SK-N-SH (cell line): ENCODE measurements around the gene SLX1A. TPM values are rescaled to one million over a fixed set of nuclear protein-coding genes. Genes with fewer than 3 reads are reported as not detected.
"Not testable (repeated sequence)": the region's sequence is repeated elsewhere in the genome, so short reads cannot be mapped to it uniquely, and the experiment has no call there.

Experiments used
- CTCF ChIA-PET: fragments of 300-600, 350-600 bp; formaldehyde crosslinking; extraction: SDS; loops from one replicate; lab custom pipeline; 2021; lab: Yijun Ruan, JAX
- POLR2A ChIA-PET: fragments of 350-600 bp; sonication (Branson Sonifier 250); formaldehyde crosslinking; extraction: SDS; loops from one replicate; lab custom pipeline; 2020; ENCODE audit warnings: antibody characterized with exemption, inconsistent platforms; lab: Yijun Ruan, JAX
- DNase-seq: peaks from one replicate; pipeline ENCODE4 v3.0.0; 2012
- H2AFZ ChIP-seq: fragments of 200-600 bp; sonication (generic); 2 replicates; pipeline ENCODE4 v1.8.1; 2016; ENCODE audit warnings: antibody characterized with exemption, mild to moderate bottlenecking, low read depth
- H3F3A ChIP-seq: fragments of 200-600 bp; sonication (generic); replicated peaks from 2 replicates; pipeline ENCODE3; 2016; ENCODE audit warnings: antibody characterized with exemption, mild to moderate bottlenecking; ENCODE audit not compliant: insufficient read depth
- H3K27ac ChIP-seq, 2 experiments: fragments of 200-500 bp in 1 of 2; fragments of 200-600 bp in 1 of 2; sonication (Bioruptor generic) in 1 of 2; sonication (generic), shearing (Covaris generic) in 1 of 2; 2 replicates each; pipeline versions ENCODE4 v1.5.1 to v1.6.1; 2014 to 2016; ENCODE audit warnings: low read depth in 2 of 2, inconsistent platforms in 1 of 2, low read length in 1 of 2, mild to moderate bottlenecking in 1 of 2, mixed read lengths in 1 of 2
- H3K27me3 ChIP-seq: fragments of 200-600 bp; sonication (generic), shearing (Covaris generic); 2 replicates; pipeline ENCODE4 v1.6.1; 2016; ENCODE audit warnings: mixed run types; ENCODE audit not compliant: insufficient read depth
- H3K36me3 ChIP-seq, 2 experiments: fragments of 200-500 bp in 1 of 2; fragments of 200-600 bp in 1 of 2; sonication (Bioruptor generic) in 1 of 2; sonication (generic) in 1 of 2; replicated peaks in 1 of 2; 2 replicates each; pipeline versions ENCODE3 to v1.5.1; 2014 to 2016; ENCODE audit warnings: low read length in 1 of 2, mild to moderate bottlenecking in 1 of 2; ENCODE audit not compliant: insufficient read depth in 2 of 2, control insufficient read depth in 1 of 2
- H3K4me1 ChIP-seq, 2 experiments: fragments of 200-500 bp in 1 of 2; fragments of 200-600 bp in 1 of 2; sonication (Bioruptor generic) in 1 of 2; sonication (generic), shearing (Covaris generic) in 1 of 2; 2 replicates each; pipeline versions ENCODE4 v1.5.1 to v1.6.1; 2014 to 2016; ENCODE audit warnings: low read depth in 1 of 2, low read length in 1 of 2, mixed run types in 1 of 2; ENCODE audit not compliant: insufficient read depth in 2 of 2, control insufficient read depth in 1 of 2
- H3K4me2 ChIP-seq: fragments of 200-600 bp; sonication (generic), shearing (Covaris generic); 2 replicates; pipeline ENCODE4 v1.6.1; 2017; ENCODE audit warnings: mixed run types
- H3K4me3 ChIP-seq, 2 experiments: fragments of 200-500 bp in 1 of 2; fragments of 200-600 bp in 1 of 2; sonication (Bioruptor generic) in 1 of 2; sonication (generic), shearing (Covaris generic) in 1 of 2; 2 replicates each; pipeline versions ENCODE4 v1.5.1 to v1.8.1; 2014 to 2016; ENCODE audit warnings: low read depth in 2 of 2, inconsistent platforms in 1 of 2, low read length in 1 of 2, mild to moderate bottlenecking in 1 of 2, mixed read lengths in 1 of 2, moderate library complexity in 1 of 2
- H3K79me2 ChIP-seq: fragments of 200-600 bp; sonication (generic); 2 replicates; pipeline ENCODE4 v1.8.1; 2017; ENCODE audit warnings: mild to moderate bottlenecking; ENCODE audit not compliant: insufficient read depth
- H3K9ac ChIP-seq: fragments of 200-600 bp; sonication (generic); 2 replicates; pipeline ENCODE4 v1.6.1; 2017; ENCODE audit warnings: mixed run types
- H3K9me2 ChIP-seq: fragments of 200-600 bp; sonication (generic); 2 replicates; pipeline ENCODE4 v1.6.1; 2017; ENCODE audit warnings: mixed run types
- H3K9me3 ChIP-seq: fragments of 200-600 bp; sonication (generic); 2 replicates; pipeline ENCODE4 v1.6.1; 2017; ENCODE audit warnings: mixed run types, mild to moderate bottlenecking, moderate library complexity
- H4K20me1 ChIP-seq: fragments of 200-600 bp; sonication (generic); 2 replicates; pipeline ENCODE4 v1.6.1; 2017; ENCODE audit warnings: mild to moderate bottlenecking, mixed run types; ENCODE audit not compliant: insufficient read depth
- WGBS: methylation state at CpG from one replicate; pipeline ENCODE4 v1.1.6; 2017; ENCODE audit warnings: low lambda C conversion rate; 5-methylcytosine and 5-hydroxymethylcytosine counted together
- polyA plus RNA-seq, 3 experiments: library from polyadenylated mRNA; depleted of rRNA; stranded (reverse); fragments of >200 nt; gene quantifications; 2 replicates each; pipeline ENCODE4 v1.2.3, GENCODE V29; 2012

Gene SLX1A
- polyA plus RNA-seq, 1 of the 3 experiments (the other 2 are of a cell fraction), result 68.8 TPM

- H3K9ac ChIP-seq, H3K27ac ChIP-seq, H3K4me3 ChIP-seq, H3K4me2 ChIP-seq, H3F3A ChIP-seq, CTCF ChIA-PET, H3K36me3 ChIP-seq, H3K9me3 ChIP-seq, H4K20me1 ChIP-seq, H2AFZ ChIP-seq, DNase-seq, H3K27me3 ChIP-seq, H3K9me2 ChIP-seq, H3K79me2 ChIP-seq, H3K4me1 ChIP-seq, POLR2A ChIA-PET: not testable (repeated sequence)
- WGBS, result no CpG with 5 or more reads among the region's 3 CpGs
Measured at GRCh38 chr16:30199049-30199448, 5.4 kb downstream of the SLX1A start, which contains the start of gene SULT1A3. Gene SULT1A3 (plus strand): TSS chr16:30199255. CDS start chr16:30200729, 1,474 bp downstream.

- H3K4me3 ChIP-seq, H3F3A ChIP-seq, H3K36me3 ChIP-seq, H3K79me2 ChIP-seq, H4K20me1 ChIP-seq, H3K27ac ChIP-seq, DNase-seq, H3K9ac ChIP-seq, H3K9me3 ChIP-seq, H3K27me3 ChIP-seq, H3K4me2 ChIP-seq, H3K4me1 ChIP-seq, CTCF ChIA-PET, H3K9me2 ChIP-seq, H2AFZ ChIP-seq, POLR2A ChIA-PET: not testable (repeated sequence)
- no CpG with 5 or more reads among the region's 15 CpGs for WGBS
Measured at GRCh38 chr16:30199608-30200343, 6.1 kb downstream of the SLX1A start.

DNA sequence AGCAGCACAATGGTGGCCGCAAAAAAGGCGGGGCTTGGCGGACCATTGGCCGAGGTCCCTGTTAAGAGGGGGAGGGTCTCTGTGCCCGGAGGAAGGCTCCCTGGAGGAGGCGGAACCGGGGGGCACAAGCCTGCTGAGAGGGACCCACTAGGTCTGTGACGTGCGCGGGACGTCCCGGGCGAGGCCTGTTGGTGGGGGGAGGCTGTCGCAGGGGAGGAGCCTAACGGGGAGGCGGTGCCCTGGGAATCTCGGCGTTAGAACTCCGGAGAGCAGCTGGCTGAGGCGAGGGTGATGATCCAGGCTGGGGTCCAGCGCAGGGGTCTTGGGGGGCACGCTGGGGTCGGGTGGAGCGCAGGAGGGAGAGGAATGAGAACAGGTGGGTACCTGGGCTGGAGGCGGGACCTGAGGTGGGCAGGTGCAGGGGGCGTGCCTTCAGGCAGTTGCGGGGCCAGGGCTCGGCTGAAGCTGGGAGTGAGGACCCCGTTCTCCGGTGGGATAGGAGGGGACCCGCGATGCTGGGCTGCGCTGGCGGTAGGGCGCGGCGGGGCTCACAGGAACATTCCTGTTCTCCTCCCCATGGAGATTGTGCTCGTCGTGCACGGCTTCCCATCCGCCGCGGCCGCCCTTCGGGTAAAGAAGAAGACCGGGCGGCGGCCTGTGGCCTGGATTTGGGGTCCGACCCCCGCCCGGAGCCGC lies 12.0 kb downstream of the SLX1A start:
- CTCF ChIA-PET, H3K9me3 ChIP-seq, H3K79me2 ChIP-seq, POLR2A ChIA-PET, DNase-seq, H4K20me1 ChIP-seq, H3K27ac ChIP-seq, H3K9me2 ChIP-seq, H3F3A ChIP-seq, H3K27me3 ChIP-seq, H3K4me1 ChIP-seq, H2AFZ ChIP-seq, H3K36me3 ChIP-seq, H3K9ac ChIP-seq: not testable (repeated sequence)
- Histone ChIP-seq H3K4me2 (peak overlapping the region; percentile 73), H3K4me3 (peak overlapping the region in 1 of 2 experiments; percentile 50; a peak in 2 of 4 replicates)
- 0% methylated on average over 6 of the region's 52 CpGs for WGBS

- H3K4me1 ChIP-seq, H3K9me2 ChIP-seq, H3K79me2 ChIP-seq, H3K27ac ChIP-seq, H3K36me3 ChIP-seq, CTCF ChIA-PET, H3K4me2 ChIP-seq, H3K27me3 ChIP-seq, H3K9me3 ChIP-seq, H2AFZ ChIP-seq, H3K9ac ChIP-seq, DNase-seq, H4K20me1 ChIP-seq, H3F3A ChIP-seq, POLR2A ChIA-PET: not testable (repeated sequence)
- H3K4me3 ChIP-seq, result peak overlapping the region in 1 of 2 experiments; percentile 50; a peak in 1 of 4 replicates
- no CpG with 5 or more reads among the region's 33 CpGs for WGBS
Measured at GRCh38 chr16:30206252-30206651, 12.6 kb downstream of the SLX1A start.

GRCh38 chr16:30207063-30207704 lies 13.5 kb downstream of the SLX1A start:
- CTCF ChIA-PET, H3K9me3 ChIP-seq, H3F3A ChIP-seq, DNase-seq, H3K27ac ChIP-seq, H3K27me3 ChIP-seq, H3K36me3 ChIP-seq, H2AFZ ChIP-seq, H3K9me2 ChIP-seq, H3K9ac ChIP-seq, H3K4me2 ChIP-seq, H4K20me1 ChIP-seq, H3K4me3 ChIP-seq, H3K4me1 ChIP-seq, H3K79me2 ChIP-seq: not testable (repeated sequence)
- POLR2A ChIA-PET, result interaction anchor here (0.6 kb wide), 1 partner anchor 144 kb away, joined by 3 read pairs; no protein-coding TSS in a partner anchor
- WGBS, result 17% methylated on average over 2 of the region's 9 CpGs

- POLR2A ChIA-PET, H3K27ac ChIP-seq, H3K4me2 ChIP-seq, H3K4me1 ChIP-seq, H2AFZ ChIP-seq, H3F3A ChIP-seq, H3K9me3 ChIP-seq, DNase-seq, H3K36me3 ChIP-seq, H4K20me1 ChIP-seq, H3K27me3 ChIP-seq, H3K4me3 ChIP-seq, H3K9me2 ChIP-seq, H3K9ac ChIP-seq, H3K79me2 ChIP-seq, CTCF ChIA-PET: not testable (repeated sequence)
- WGBS, result 85% methylated on average over 4 of the region's 6 CpGs
Measured at GRCh38 chr16:30209032-30209431, 15.4 kb downstream of the SLX1A start.
